K562 (cell line): ENCODE data around the gene USP12.

Experiments
- KLF16 ChIP-seq: IDR thresholded peaks from 2 replicates; pipeline ENCODE4 v1.6.1; 2016; ENCODE audit warnings: antibody characterized with exemption
- RBBP5 ChIP-seq: fragments of 200-600 bp; sonication (generic); IDR thresholded peaks from 2 replicates; pipeline ENCODE4 v1.6.1; 2012; ENCODE audit warnings: borderline replicate concordance, mild to moderate bottlenecking, low read length, control low read depth, inconsistent platforms; ENCODE audit not compliant: insufficient read depth, poor library complexity, severe bottlenecking
- U2AF1 ChIP-seq: fragments of 200-400 bp; formaldehyde crosslinking; optimal IDR thresholded peaks from 2 replicates; pipeline ENCODE3; 2017; ENCODE audit warnings: mild to moderate bottlenecking, low read depth, low read length, moderate library complexity
- ZNF133 ChIP-seq: fragments of 250-450 bp; sonication (Bioruptor Pico); IDR thresholded peaks from 2 replicates; pipeline ENCODE4 v1.4.0; 2020; ENCODE audit warnings: mild to moderate bottlenecking
- TF ChIP-seq, protein P1 (sequence below), 3 experiments: IDR thresholded peaks in 2 of 3; conservative IDR thresholded peaks in 1 of 3; 2 replicates each; pipeline ENCODE4 v1.5.1; 2011 to 2012; ENCODE audit warnings: low read length in 3 of 3, mild to moderate bottlenecking in 3 of 3, control low read depth in 2 of 3, improper control_type of control experiment in 1 of 3, inconsistent platforms in 1 of 3, low read depth in 1 of 3, mixed read lengths in 1 of 3, moderate library complexity in 1 of 3; ENCODE audit not compliant: insufficient read depth in 2 of 3

DNA sequence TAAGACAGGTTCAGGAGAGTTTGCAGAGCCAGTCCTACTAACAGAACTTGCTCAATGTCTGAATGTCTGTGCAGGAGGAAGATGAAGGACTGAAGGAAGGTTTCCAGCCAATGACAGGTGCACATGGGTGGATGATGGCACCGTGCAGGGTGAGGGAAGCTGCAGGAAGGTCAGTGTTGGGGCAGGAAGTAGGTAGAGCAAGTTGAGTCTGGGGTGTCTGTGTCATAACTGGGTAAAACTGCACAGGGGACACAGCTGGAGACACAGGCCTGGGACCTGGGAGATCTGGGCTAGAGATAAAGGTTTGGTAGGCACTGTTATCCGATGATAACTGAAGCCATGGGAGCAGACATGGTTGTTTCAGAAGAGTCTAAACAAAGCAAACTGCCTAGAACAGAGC, 116.9 kb downstream of the USP12 start:
- TF ChIP-seq RBBP5 (no peak), KLF16 (no peak), U2AF1 (no peak), ZNF133 (no peak)
- TF ChIP-seq, protein P1, sequence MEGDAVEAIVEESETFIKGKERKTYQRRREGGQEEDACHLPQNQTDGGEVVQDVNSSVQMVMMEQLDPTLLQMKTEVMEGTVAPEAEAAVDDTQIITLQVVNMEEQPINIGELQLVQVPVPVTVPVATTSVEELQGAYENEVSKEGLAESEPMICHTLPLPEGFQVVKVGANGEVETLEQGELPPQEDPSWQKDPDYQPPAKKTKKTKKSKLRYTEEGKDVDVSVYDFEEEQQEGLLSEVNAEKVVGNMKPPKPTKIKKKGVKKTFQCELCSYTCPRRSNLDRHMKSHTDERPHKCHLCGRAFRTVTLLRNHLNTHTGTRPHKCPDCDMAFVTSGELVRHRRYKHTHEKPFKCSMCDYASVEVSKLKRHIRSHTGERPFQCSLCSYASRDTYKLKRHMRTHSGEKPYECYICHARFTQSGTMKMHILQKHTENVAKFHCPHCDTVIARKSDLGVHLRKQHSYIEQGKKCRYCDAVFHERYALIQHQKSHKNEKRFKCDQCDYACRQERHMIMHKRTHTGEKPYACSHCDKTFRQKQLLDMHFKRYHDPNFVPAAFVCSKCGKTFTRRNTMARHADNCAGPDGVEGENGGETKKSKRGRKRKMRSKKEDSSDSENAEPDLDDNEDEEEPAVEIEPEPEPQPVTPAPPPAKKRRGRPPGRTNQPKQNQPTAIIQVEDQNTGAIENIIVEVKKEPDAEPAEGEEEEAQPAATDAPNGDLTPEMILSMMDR (IDR thresholded peaks at IDR 0.05 in 2 of 3, conservative IDR thresholded peaks at IDR 0.05 in 1 of 3; ENCODE audit: insufficient read depth in 2 of 3, low read depth in 1 of 3, low read length in 3 of 3): no peak
